ENCODE results near the gene HSD11B1.

The HSD11B1 gene

GRCh38 chr1:209721323-209721722 lies 16.7 kb downstream of the HSD11B1 start:
- no peaks in the 10 kb centered on the region for H3K4me1 ChIP-seq (ENCODE audit: insufficient read depth, low read length, severe bottlenecking)
- TF ChIP-seq CTCF (IDR thresholded peaks at IDR 0.05; ENCODE audit: low read length) (no peak), EZH2 (IDR thresholded peaks at IDR 0.05; ENCODE audit: borderline replicate concordance, low read length) (no peak)
- no peak overlapping the region for H3K4me3 ChIP-seq (ENCODE audit: low read depth, low read length, poor library complexity, severe bottlenecking)
- H3K9ac ChIP-seq (ENCODE audit: low read length) = no peak overlapping the region
- H3K27ac ChIP-seq (ENCODE audit: low read depth, low read length, poor library complexity, severe bottlenecking) = no peak overlapping the region
- H3F3A ChIP-seq (ENCODE audit: insufficient read depth, low read length) = no peaks in the 10 kb centered on the region
- H3K4me2 ChIP-seq (ENCODE audit: low read length) = no peak overlapping the region
- no peaks in the 10 kb centered on the region for H3K27me3 ChIP-seq (ENCODE audit: insufficient read depth, low read length)
- no peaks in the 10 kb centered on the region for H3K79me2 ChIP-seq (ENCODE audit: insufficient read depth, low read length)
- H3K9me2 ChIP-seq (ENCODE audit: low read depth, low read length) = no peaks in the 10 kb centered on the region
- no peaks in the 10 kb centered on the region for H3K9me3 ChIP-seq (ENCODE audit: low read length)
- H3K36me3 ChIP-seq (ENCODE audit: insufficient read depth, low read length) = no peaks in the 10 kb centered on the region
- H4K20me1 ChIP-seq (ENCODE audit: insufficient read depth, low read length) = no peaks in the 10 kb centered on the region
- H2AFZ ChIP-seq (ENCODE audit: low read length) = no peak overlapping the region

DNA sequence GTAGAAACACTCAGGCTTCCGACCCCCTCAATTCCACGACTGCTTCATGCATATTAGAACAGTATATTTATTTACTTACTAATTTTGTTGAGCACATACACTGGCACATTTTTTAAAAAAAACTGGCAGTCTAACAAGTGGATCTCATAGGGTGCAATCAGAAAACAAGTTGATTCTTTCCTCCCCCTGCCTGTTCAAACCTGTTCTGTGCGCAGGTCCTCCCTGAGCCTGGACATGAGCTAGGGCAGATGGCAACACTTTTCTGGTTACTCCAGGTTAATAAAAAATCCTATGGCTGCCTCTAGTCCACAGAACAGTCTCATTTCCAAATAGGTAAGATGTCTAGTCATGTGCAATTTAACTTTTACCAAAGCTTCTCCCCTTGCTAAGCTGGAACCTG lies 18.6 kb downstream of the HSD11B1 start:
- Histone ChIP-seq H3K27ac (ENCODE audit: low read depth, low read length, poor library complexity, severe bottlenecking) (no peak overlapping the region), H3K9me3 (ENCODE audit: low read length) (no peaks in the 10 kb centered on the region), H3K4me1 (ENCODE audit: insufficient read depth, low read length, severe bottlenecking) (no peaks in the 10 kb centered on the region), H3K4me2 (ENCODE audit: low read length) (no peak overlapping the region), H2AFZ (ENCODE audit: low read length) (no peak overlapping the region), H3K27me3 (ENCODE audit: insufficient read depth, low read length) (no peaks in the 10 kb centered on the region; the same call in 1 of the 2 replicates), H4K20me1 (ENCODE audit: insufficient read depth, low read length) (no peaks in the 10 kb centered on the region), H3K9me2 (ENCODE audit: low read depth, low read length) (no peaks in the 10 kb centered on the region), H3K9ac (ENCODE audit: low read length) (no peak overlapping the region), H3K79me2 (ENCODE audit: insufficient read depth, low read length) (no peaks in the 10 kb centered on the region), H3F3A (ENCODE audit: insufficient read depth, low read length) (no peaks in the 10 kb centered on the region), H3K4me3 (ENCODE audit: low read depth, low read length, poor library complexity, severe bottlenecking) (no peak overlapping the region), H3K36me3 (ENCODE audit: insufficient read depth, low read length) (no peaks in the 10 kb centered on the region)
- no peak for TF ChIP-seq CTCF (IDR thresholded peaks at IDR 0.05; ENCODE audit: low read length)
- no peak for TF ChIP-seq EZH2 (IDR thresholded peaks at IDR 0.05; ENCODE audit: borderline replicate concordance, low read length)

DNA sequence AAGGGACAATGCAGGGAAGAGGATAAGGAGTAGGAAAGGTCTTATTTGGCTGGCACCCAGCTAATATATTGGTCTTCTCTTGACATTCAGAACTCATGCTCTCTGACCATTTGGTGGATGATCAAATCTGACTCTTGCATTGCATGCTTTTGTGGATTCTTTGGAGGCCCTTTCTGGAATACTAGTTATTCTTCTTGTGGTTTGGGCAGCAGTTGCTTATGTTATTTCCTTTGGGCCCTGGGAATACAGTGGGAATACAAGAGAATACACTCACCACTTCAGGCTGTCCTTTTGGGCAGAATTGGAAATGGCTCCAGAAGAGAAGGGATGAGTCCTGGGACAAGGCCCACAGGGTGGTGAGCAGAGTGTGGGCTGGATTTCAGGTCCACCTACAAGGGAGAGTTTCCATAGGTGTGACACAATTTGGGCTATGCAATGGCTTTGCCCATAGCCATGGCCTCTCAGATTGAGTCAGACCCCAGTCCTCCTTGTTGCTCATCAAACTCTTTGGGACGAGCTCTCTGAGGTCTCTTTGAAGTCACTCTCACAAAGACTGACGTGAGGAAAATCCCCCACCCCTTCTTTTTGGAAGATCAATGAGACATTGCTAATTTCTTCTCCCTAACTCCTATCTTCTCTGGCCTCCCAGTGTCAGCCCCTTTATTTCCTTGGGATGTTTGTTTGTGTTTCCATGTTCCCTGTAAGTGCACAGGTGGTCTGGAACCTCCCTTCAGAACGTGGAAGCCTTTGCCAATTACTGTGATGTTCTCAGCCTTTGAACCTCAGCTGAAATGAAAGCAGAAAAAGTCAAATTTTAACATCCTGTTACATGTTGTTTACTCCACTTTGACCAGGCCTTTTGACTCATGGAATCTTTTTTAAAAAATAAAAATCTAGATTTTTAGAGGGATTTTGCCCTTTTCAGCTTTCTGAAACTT lies 19.4 kb downstream of the HSD11B1 start:
- H3F3A ChIP-seq (ENCODE audit: insufficient read depth, low read length) = no peaks in the 10 kb centered on the region
- H4K20me1 ChIP-seq (ENCODE audit: insufficient read depth, low read length) = no peaks in the 10 kb centered on the region
- H3K9me2 ChIP-seq (ENCODE audit: low read depth, low read length) = no peaks in the 10 kb centered on the region
- no peaks in the 10 kb centered on the region for H3K79me2 ChIP-seq (ENCODE audit: insufficient read depth, low read length)
- no peak overlapping the region for H2AFZ ChIP-seq (ENCODE audit: low read length)
- H3K4me2 ChIP-seq (ENCODE audit: low read length) = no peak overlapping the region
- H3K4me3 ChIP-seq (ENCODE audit: low read depth, low read length, poor library complexity, severe bottlenecking) = no peak overlapping the region
- TF ChIP-seq EZH2 (IDR thresholded peaks at IDR 0.05; ENCODE audit: borderline replicate concordance, low read length) (no peak), CTCF (IDR thresholded peaks at IDR 0.05; ENCODE audit: low read length) (no peak)
- no peaks in the 10 kb centered on the region for H3K9me3 ChIP-seq (ENCODE audit: low read length)
- no peak overlapping the region for H3K9ac ChIP-seq (ENCODE audit: low read length)
- no peaks in the 10 kb centered on the region; the same call in 1 of the 2 replicates for H3K27me3 ChIP-seq (ENCODE audit: insufficient read depth, low read length)
- no peak overlapping the region for H3K27ac ChIP-seq (ENCODE audit: low read depth, low read length, poor library complexity, severe bottlenecking)
- no peaks in the 10 kb centered on the region for H3K36me3 ChIP-seq (ENCODE audit: insufficient read depth, low read length)
- H3K4me1 ChIP-seq (ENCODE audit: insufficient read depth, low read length, severe bottlenecking) = no peaks in the 10 kb centered on the region
